Esophagus squamous epithelium (tissue), 4 donors: ENCODE measurements around the gene PRELP.

Experiments
- POLR2A ChIP-seq, 4 donors: fragments of 450-650 bp; IDR thresholded peaks; one replicate each; pipeline ENCODE4 v1.6.1; 2017; ENCODE audit warnings: antibody characterized with exemption in 4 of 4, mild to moderate bottlenecking in 4 of 4, moderate library complexity in 3 of 4
- TF ChIP-seq, protein P1 (sequence below), 6 experiments: fragments of 450-650 bp in 4 of 6; fragments of 200-600 bp in 2 of 6; sonication (generic) in 2 of 6; IDR thresholded peaks; one replicate each; pipeline ENCODE4 v1.5.1; 2016 to 2019; ENCODE audit warnings: antibody characterized with exemption in 6 of 6, mild to moderate bottlenecking in 4 of 6, moderate library complexity in 4 of 6

DNA sequence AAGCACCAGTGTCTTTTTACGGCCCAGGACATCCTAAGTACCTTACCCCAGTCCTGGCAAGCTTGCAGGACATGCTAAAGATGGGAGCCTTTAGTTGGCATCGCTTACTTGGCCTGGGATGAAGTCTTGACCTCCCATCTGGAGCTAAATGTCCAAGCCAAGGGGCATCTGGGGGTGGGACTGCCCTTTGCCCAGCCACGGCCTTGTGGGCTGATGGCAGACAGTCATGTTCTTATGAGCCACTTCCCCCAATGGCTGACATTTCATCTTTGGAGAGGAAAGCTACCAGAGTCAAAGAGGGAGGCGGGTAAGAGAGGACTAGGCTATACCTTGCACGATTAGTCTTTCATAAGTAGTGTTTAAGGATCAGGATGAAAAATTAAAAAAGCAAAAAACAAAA lies 50.5 kb downstream of the PRELP start:
- TF ChIP-seq, protein P1, sequence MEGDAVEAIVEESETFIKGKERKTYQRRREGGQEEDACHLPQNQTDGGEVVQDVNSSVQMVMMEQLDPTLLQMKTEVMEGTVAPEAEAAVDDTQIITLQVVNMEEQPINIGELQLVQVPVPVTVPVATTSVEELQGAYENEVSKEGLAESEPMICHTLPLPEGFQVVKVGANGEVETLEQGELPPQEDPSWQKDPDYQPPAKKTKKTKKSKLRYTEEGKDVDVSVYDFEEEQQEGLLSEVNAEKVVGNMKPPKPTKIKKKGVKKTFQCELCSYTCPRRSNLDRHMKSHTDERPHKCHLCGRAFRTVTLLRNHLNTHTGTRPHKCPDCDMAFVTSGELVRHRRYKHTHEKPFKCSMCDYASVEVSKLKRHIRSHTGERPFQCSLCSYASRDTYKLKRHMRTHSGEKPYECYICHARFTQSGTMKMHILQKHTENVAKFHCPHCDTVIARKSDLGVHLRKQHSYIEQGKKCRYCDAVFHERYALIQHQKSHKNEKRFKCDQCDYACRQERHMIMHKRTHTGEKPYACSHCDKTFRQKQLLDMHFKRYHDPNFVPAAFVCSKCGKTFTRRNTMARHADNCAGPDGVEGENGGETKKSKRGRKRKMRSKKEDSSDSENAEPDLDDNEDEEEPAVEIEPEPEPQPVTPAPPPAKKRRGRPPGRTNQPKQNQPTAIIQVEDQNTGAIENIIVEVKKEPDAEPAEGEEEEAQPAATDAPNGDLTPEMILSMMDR (IDR thresholded peaks at IDR 0.05): no peak
- no peak for TF ChIP-seq POLR2A (IDR thresholded peaks at IDR 0.05)
